Glutamatergic neuron (in vitro differentiated cells): ENCODE data around the gene CELA2A. TPM values are rescaled to one million over a fixed set of nuclear protein-coding genes. Genes with fewer than 3 reads are reported as not detected.
A peak's percentile ranks its signal among the peaks of the same experiment; 100 is the strongest.

Source experiments
- DNase-seq: peaks from one replicate; pipeline ENCODE4 v3.0.0; 2022
- H3K27ac Mint-ChIP-seq: one replicate; pipeline ENCODE4 v1.8.0; 2020; ENCODE audit warnings: mild to moderate bottlenecking, mixed read lengths, inconsistent platforms; ENCODE audit not compliant: unreplicated experiment
- H3K27me3 Mint-ChIP-seq: one replicate; pipeline ENCODE4 v1.8.0; 2020; ENCODE audit warnings: mild to moderate bottlenecking, moderate library complexity, mixed read lengths, inconsistent platforms; ENCODE audit not compliant: unreplicated experiment
- H3K36me3 Mint-ChIP-seq: one replicate; pipeline ENCODE4 v1.8.0; 2020; ENCODE audit warnings: mild to moderate bottlenecking, mixed read lengths, inconsistent platforms; ENCODE audit not compliant: unreplicated experiment
- H3K4me1 Mint-ChIP-seq: one replicate; pipeline ENCODE4 v1.8.0; 2020; ENCODE audit warnings: mild to moderate bottlenecking, low read depth, mixed read lengths, inconsistent platforms; ENCODE audit not compliant: unreplicated experiment
- H3K4me3 Mint-ChIP-seq: one replicate; pipeline ENCODE4 v1.8.0; 2020; ENCODE audit warnings: mild to moderate bottlenecking, mixed read lengths, inconsistent platforms; ENCODE audit not compliant: unreplicated experiment
- H3K9me3 Mint-ChIP-seq: one replicate; pipeline ENCODE4 v1.8.0; 2020; ENCODE audit warnings: mild to moderate bottlenecking, moderate library complexity, mixed read lengths, inconsistent platforms; ENCODE audit not compliant: unreplicated experiment
- total RNA-seq: library from RNA; stranded (reverse); fragmentation: NEBNext Ultra II Directional; extraction: Animal tissue kit (Norgen Biotek cat#: 25700); gene quantifications from one replicate; pipeline ENCODE4 v1.2.1, GENCODE V29; 2021; ENCODE audit not compliant: unreplicated experiment
- TF ChIP-seq, protein P1 (sequence below): fragments of 200-600 bp; sonication (generic); IDR thresholded peaks from one replicate; pipeline ENCODE4 v1.5.0; 2021; ENCODE audit not compliant: partially characterized antibody, unreplicated experiment

Gene CELA2A
- total RNA-seq, 1 donor from 2014 or later: not detected

DNA sequence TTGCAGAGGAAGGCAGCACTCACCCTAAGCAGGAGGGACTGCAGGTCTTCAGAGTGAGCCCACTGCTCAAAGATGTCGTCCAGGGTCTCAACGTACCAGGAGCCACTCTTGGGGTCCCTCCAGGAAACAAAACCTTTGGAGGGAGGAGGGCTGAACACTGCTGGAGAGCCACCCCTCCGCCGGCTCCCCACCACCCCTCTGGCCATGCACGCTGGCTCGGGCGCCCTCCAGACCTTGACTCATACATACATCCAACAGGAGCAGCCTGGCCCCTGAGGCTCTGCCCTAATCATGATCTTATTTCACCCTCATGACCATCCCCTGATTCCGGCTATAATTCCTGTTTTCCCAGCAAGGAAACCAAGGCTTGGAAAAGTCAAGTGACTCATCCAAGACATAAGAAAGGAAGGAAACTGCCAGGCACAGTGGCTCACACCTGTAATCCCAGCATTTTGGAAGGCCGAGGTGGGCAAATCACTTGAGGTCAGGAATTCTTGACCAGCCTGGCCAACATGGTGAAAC is 37.4 kb downstream of the CELA2A start:
- H3K36me3 Mint-ChIP-seq: peaks cover 7% of the 10 kb centered on the region
- peaks cover 11% of the 10 kb centered on the region for H3K9me3 Mint-ChIP-seq
- no peak for DNase-seq
- TF ChIP-seq, protein P1, sequence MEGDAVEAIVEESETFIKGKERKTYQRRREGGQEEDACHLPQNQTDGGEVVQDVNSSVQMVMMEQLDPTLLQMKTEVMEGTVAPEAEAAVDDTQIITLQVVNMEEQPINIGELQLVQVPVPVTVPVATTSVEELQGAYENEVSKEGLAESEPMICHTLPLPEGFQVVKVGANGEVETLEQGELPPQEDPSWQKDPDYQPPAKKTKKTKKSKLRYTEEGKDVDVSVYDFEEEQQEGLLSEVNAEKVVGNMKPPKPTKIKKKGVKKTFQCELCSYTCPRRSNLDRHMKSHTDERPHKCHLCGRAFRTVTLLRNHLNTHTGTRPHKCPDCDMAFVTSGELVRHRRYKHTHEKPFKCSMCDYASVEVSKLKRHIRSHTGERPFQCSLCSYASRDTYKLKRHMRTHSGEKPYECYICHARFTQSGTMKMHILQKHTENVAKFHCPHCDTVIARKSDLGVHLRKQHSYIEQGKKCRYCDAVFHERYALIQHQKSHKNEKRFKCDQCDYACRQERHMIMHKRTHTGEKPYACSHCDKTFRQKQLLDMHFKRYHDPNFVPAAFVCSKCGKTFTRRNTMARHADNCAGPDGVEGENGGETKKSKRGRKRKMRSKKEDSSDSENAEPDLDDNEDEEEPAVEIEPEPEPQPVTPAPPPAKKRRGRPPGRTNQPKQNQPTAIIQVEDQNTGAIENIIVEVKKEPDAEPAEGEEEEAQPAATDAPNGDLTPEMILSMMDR: no peak
- no peak overlapping the region for H3K27ac Mint-ChIP-seq
- peaks cover 5% of the 10 kb centered on the region for H3K4me1 Mint-ChIP-seq
- H3K4me3 Mint-ChIP-seq: no peak overlapping the region
- peaks cover 8% of the 10 kb centered on the region for H3K27me3 Mint-ChIP-seq

DNA sequence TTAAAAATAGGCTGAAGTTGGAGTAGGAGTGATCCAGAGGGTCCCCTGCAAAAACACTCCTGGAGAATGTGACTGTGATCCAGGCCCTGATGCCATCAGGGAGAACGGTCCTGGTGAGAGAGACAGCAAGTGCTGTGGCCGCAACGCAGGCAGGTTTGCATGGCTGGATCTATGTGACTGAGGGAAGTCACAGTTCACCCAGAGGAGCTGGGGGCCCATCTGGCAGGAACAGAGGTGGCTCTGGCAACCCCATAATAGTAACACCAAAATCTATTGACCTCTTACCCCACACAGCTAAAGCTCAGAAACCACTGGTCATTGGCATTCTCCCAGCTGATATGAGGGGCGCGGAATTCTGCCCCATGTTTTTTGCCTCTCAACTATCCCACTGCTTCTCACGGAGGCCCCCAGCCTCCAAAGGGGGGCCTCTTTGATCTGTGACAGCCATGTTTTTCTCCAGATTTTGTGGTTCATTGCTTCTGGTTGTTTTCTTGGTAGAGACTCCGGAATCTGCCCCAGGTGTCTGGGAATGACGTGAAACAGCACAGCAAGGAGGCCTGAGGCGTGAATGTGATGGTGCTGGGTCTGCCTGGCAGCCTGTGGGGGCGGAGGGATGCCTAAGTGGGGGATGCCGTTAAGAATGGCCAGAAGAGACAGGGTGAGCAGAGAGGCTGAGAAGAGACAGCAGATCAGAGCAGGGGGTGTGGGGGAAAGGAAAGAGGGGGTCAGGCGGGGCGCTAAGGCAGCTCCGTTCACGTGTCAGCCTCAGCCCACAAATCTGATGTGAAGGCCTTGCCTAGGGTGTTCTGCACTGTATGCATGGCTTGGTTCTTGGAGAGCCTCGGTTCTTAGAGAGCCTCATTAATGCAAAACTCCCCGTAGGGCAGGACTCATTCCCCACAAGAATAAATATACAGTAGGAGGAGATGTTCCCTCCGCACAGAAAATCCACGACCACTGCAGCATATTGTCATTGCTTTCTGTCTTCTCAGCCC is 43.9 kb downstream of the CELA2A start:
- H3K27ac Mint-ChIP-seq: no peak overlapping the region
- DNase-seq: no peak

DNA sequence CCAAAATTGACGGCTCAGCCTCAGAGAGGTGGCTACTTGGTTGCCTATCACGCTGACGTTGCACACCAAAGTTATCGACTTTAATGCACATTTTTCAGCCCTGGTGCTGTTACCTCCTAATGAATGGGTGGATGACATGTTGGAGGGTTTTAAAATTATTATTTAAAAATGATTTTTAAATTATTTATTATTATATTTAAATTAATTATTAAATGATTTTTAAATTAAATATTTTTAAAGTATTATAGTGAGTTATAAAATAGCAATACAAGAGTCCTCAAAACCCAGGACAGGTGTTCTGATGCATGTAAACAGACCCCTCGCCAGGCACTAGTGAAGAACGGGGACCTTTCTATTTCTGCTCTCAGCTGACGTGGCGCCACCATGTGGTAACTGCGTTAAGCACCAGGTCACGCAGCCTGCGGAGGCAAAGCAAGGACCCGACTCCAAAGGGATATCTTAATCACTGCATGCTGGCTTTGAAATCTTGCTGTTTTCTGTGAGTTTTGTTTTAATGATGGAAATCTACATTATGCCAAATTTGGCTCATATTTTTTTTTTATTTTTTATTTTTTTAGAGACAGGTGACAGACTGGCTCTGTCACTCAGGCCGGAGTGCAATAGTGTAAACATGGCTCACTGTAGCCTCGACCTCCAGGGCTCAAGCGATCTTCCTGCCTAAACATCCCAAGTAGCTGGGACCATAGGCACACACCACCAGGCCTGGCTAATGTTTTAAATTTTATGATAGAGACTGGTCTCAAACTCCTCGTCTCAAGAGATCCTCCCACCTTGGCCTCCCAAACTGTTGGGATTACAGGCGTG is 44.9 kb downstream of the CELA2A start:
- TF ChIP-seq, protein P1: peak; percentile 79
- H3K27me3 Mint-ChIP-seq: no peaks in the 10 kb centered on the region
- DNase-seq: peak; percentile 89
- H3K27ac Mint-ChIP-seq: no peak overlapping the region
- no peak overlapping the region for H3K4me3 Mint-ChIP-seq
- peaks cover 8% of the 10 kb centered on the region for H3K4me1 Mint-ChIP-seq
- H3K9me3 Mint-ChIP-seq: no peaks in the 10 kb centered on the region
- peaks cover 4% of the 10 kb centered on the region for H3K36me3 Mint-ChIP-seq

More for the DNA sequence above, 43.9 kb downstream of the CELA2A start:
- no peaks in the 10 kb centered on the region for H3K27me3 Mint-ChIP-seq
- no peaks in the 10 kb centered on the region for H3K9me3 Mint-ChIP-seq
- no peak overlapping the region for H3K4me3 Mint-ChIP-seq
- peaks cover 8% of the 10 kb centered on the region for H3K4me1 Mint-ChIP-seq
- TF ChIP-seq, protein P1: no peak
- H3K36me3 Mint-ChIP-seq: peaks cover 4% of the 10 kb centered on the region

DNA sequence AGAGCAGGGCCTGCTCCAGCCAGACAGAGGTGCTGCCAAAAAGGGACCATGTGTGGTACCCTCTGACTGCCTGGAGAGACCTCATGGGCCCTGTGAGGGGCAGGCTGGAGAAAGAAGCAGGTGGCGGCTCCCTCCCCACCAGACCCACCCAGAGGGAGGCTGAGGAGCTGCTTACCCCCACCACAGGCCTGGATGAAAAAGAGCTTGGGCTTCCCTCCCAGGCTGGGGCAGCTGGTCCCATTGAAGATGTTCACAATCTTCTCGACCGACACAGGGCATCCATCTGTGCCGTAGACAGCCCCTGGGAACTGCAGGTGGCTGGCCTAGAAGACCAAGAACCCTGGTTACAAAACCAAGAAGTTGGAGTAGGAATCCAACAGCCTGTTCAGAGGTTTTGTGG is 47.9 kb downstream of the CELA2A start:
- Mint-ChIP-seq H3K4me3 (no peak overlapping the region), H3K9me3 (peaks cover 2% of the 10 kb centered on the region), H3K27ac (no peak overlapping the region), H3K27me3 (no peaks in the 10 kb centered on the region), H3K4me1 (peaks cover 8% of the 10 kb centered on the region), H3K36me3 (no peaks in the 10 kb centered on the region)
- no peak for DNase-seq
- TF ChIP-seq, protein P1: no peak
